Natural killer cell treated with Interleukin-12 subunit alpha and Interleukin-12 subunit beta and Interleukin-15 and Interleukin-18, amount 100 ng/mL, for 72 hours (primary cell): Measurements from ENCODE around the gene RABL3. TPM values are rescaled to one million over a fixed set of nuclear protein-coding genes. Genes with fewer than 3 reads are reported as not detected.
"Not testable (repeated sequence)": the region's sequence is repeated elsewhere in the genome, so short reads cannot be mapped to it uniquely, and the experiment has no call there.

Source experiments
- ATAC-seq, 2 donors: fragments of 150-1000 bp; cut with Tn5 transposase in 1 of 2; sonication (Bioruptor Pico), chemical (Tn5 transposase) in 1 of 2; 2 replicates each; pipeline ENCODE4 v1.10.0; 2021
- DNase-seq: peaks from one replicate; pipeline ENCODE4 v3.0.0; 2022; ENCODE audit warnings: low spot score
- H3K27ac Mint-ChIP-seq, 2 donors: 1 replicate in 1 of 2; 2 replicates in 1 of 2; pipeline ENCODE4 v1.8.0; 2022; ENCODE audit warnings: mixed read lengths in 2 of 2, mild to moderate bottlenecking in 1 of 2, moderate library complexity in 1 of 2
- H3K27me3 Mint-ChIP-seq, 2 donors: 1 replicate in 1 of 2; 2 replicates in 1 of 2; pipeline ENCODE4 v1.8.0; 2022; ENCODE audit warnings: mixed read lengths in 2 of 2
- H3K36me3 Mint-ChIP-seq: one replicate; pipeline ENCODE4 v1.8.0; 2022; ENCODE audit warnings: mixed read lengths
- H3K4me1 Mint-ChIP-seq, 2 donors: 1 replicate in 1 of 2; 2 replicates in 1 of 2; pipeline ENCODE4 v1.8.0; 2022; ENCODE audit warnings: low read depth in 2 of 2, mixed read lengths in 2 of 2, mild to moderate bottlenecking in 1 of 2
- H3K4me3 Mint-ChIP-seq: one replicate; pipeline ENCODE4 v1.8.0; 2022; ENCODE audit warnings: mixed read lengths
- H3K9me3 Mint-ChIP-seq: 2 replicates; pipeline ENCODE4 v1.8.0; 2022; ENCODE audit warnings: mixed read lengths
- total RNA-seq, 2 donors: library from RNA; stranded (reverse); gene quantifications; one replicate each; pipeline ENCODE4 v1.2.3, GENCODE V29; 2022

RABL3 gene
- total RNA-seq, 2 donors from 2014 or later = 19.5 to 25.3 TPM

DNA sequence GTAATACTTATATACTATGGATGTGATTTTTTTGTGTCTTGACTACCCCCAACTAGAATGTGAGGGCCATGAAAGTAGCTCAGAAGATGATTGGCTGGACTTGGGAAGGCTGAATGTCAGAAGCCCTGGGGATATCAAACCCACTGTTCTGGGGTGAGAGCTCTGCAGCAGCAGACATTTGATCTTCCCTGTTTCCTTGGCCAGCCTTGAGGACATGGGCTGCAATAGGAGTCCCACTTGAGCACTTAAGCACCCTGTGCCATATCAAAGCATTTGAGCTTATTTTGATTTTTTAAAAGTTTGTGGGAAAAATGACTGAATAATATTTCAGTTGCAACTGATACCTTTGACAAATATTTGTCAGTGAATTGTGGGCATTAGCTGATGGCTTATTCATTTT lies 21.9 kb upstream of the RABL3 start:
- Mint-ChIP-seq H3K4me1 (peaks cover 35 to 52% of the 10 kb centered on the region in 2 donors), H3K4me3 (no peak overlapping the region), H3K9me3 (no peaks in the 10 kb centered on the region)

DNA sequence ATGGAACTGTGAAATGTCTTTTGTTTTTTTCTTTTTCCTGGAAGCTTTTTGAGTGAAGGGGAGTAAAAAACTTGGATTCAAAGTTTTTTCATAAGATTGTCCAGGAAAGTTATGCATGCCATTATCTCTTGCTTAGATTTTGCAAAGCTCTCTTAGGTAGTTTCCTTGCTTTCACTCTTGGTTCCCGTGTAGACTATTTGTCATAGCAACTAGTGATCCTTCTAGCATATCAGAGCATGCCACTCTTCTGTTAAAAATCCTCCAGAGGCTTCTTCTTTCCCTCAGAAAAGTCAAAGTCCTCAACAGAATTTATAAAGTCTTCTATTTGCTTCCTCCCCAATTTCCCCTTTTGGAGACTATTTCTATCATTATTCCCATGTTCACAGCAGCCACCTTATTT lies 21.3 kb upstream of the RABL3 start:
- H3K4me1 Mint-ChIP-seq = peaks cover 34 to 55% of the 10 kb centered on the region in 2 donors
- no peaks in the 10 kb centered on the region for H3K9me3 Mint-ChIP-seq
- no peak overlapping the region for H3K4me3 Mint-ChIP-seq
- ATAC-seq (no peak), DNase-seq (no peak)
- no peak overlapping the region for H3K27ac Mint-ChIP-seq
- no peaks in the 10 kb centered on the region for H3K27me3 Mint-ChIP-seq
- H3K36me3 Mint-ChIP-seq = no peaks in the 10 kb centered on the region

More for the DNA sequence above, 21.9 kb upstream of the RABL3 start:
- DNase-seq (no peak), ATAC-seq (no peak)
- Mint-ChIP-seq H3K27ac (no peak overlapping the region), H3K27me3 (no peaks in the 10 kb centered on the region), H3K36me3 (no peaks in the 10 kb centered on the region)

DNA sequence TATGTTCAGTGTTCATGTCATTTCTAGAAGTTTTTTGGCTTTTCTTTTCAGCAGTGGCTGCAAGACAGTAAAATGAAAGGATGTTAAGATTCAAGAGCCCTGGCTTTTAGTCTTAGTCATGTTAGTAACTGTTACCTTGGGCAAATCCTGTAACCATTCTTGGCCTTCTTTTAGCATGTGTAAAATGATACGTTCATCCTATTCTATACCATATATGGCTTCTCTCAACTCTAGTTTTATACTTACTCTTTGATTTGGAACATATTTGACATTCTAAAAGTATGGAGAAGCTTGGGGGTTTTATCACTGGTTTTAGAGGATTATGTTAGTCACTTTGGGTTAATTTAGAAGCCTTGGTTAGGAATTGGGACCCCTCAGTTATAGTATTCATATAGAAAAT lies 20.3 kb upstream of the RABL3 start:
- Mint-ChIP-seq H3K9me3 (no peaks in the 10 kb centered on the region), H3K27me3 (no peaks in the 10 kb centered on the region), H3K4me3 (no peak overlapping the region), H3K36me3 (no peaks in the 10 kb centered on the region), H3K4me1 (peaks cover 31 to 57% of the 10 kb centered on the region in 2 donors), H3K27ac (no peak overlapping the region)
- no peak for DNase-seq
- ATAC-seq = no peak

DNA sequence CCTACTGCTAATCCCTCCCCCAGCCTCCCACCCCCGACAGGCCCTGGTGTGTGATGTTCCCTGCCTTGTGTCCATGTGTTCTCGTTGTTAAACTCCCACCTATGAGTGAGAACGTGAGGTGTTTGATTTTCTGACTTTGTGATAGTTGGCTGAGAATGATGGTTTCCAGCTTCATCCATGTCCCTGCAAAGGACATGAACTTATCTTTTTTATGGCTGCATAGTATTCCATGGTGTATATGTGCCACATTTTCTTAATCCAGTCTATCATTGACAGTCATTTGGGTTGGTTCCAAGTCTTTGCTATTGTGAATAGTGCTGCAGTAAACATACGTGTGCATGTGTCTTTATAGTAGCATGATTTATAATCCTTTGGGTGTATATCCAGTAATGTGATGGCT lies 16.2 kb upstream of the RABL3 start:
- not testable (repeated sequence) for DNase-seq, H3K4me3 Mint-ChIP-seq, H3K9me3 Mint-ChIP-seq, ATAC-seq, H3K36me3 Mint-ChIP-seq, H3K27me3 Mint-ChIP-seq, H3K27ac Mint-ChIP-seq
- peaks cover 26 to 34% of the 10 kb centered on the region in 2 donors for H3K4me1 Mint-ChIP-seq

DNA sequence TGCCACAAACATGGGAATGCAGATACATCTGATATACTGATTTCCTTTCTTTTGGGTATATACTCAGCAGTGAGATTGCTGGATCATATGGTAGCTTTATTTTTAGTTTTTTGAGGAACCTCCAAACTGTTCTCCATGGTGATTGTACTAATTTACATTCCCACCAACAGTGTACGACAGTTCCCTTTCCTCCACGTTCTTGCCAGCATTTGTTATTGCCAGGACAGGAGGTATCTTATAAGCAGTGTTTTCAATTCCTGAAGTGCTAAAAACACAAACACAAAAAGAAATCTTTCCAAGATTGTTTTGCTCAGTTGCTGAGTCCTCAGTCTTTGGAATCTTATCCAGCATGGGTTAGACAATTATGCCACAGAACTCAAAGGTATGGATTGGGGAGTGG lies 13.7 kb upstream of the RABL3 start:
- H3K27me3 Mint-ChIP-seq = no peaks in the 10 kb centered on the region
- H3K4me1 Mint-ChIP-seq = peaks cover 27 to 34% of the 10 kb centered on the region in 2 donors
- H3K36me3 Mint-ChIP-seq = peaks cover 9% of the 10 kb centered on the region
- no peak overlapping the region for H3K27ac Mint-ChIP-seq
- ATAC-seq (no peak), DNase-seq (no peak)
- H3K4me3 Mint-ChIP-seq = no peak overlapping the region
- H3K9me3 Mint-ChIP-seq = no peaks in the 10 kb centered on the region

DNA sequence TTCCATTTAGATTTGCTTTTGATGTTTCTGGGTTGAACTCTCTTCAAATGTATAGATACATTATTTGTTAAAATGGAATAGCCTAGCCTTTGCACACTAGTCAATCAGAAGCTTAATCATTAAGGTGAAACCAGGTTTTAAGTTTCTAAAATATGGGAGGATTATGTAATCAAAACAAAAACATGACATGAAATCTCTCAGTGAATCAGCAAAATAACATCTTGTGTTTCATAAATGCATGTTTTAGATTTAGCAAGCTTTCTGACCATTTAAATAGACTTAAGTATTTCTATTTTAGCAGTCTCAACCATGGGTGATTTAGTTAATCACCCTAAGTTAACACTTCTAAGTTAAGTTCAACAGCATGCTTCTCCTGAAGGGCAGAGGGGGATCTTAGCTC lies 11.5 kb upstream of the RABL3 start:
- no peak overlapping the region for H3K4me3 Mint-ChIP-seq
- DNase-seq (no peak), ATAC-seq (no peak)
- peaks cover 10% of the 10 kb centered on the region for H3K36me3 Mint-ChIP-seq
- no peaks in the 10 kb centered on the region for H3K27me3 Mint-ChIP-seq
- H3K27ac Mint-ChIP-seq = peak overlapping the region in 1 of 2 donors; percentile 56
- no peaks in the 10 kb centered on the region for H3K9me3 Mint-ChIP-seq
- H3K4me1 Mint-ChIP-seq = peaks cover 21 to 22% of the 10 kb centered on the region in 2 donors

DNA sequence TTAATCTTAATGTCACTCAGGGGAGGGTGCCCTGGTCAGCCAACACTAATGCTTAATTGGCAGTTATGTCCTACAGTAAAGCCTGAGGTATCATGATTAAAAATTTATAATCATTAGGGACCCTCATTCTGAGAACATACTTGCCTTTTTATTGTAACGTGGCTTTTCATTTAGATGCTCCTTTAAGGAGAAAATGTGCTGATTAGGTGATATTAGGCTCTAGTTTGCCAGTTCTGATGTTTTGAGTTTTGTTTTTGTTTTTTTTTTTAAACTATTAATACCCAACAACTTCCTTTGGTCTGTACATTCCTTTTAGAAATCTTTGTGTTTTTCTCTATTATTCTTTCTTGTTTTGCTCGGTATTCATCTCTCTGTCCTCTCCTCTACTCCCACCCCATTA lies 10.5 kb upstream of the RABL3 start:
- Mint-ChIP-seq H3K4me1 (peaks cover 18 to 21% of the 10 kb centered on the region in 2 donors), H3K27ac (peak overlapping the region in 1 of 2 donors; percentile 56), H3K9me3 (no peaks in the 10 kb centered on the region)

DNA sequence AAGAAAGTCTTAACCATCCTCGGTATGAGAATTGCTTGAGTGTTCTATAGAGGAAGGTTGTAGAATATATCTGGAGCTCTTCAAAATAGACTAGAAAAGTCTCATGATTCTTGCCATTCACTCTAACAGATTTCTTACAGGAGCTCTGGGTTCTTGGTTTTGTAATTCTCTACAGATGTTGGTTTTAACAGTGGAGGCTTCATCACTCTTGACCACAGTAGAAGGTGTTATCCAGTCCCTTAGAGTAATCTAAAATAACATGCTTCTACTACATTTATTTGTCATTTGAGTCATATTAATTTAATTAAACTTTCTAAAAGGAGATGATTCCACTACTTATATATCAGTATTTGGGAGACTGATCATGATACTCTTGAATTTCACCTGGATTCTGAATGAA lies 9.9 kb upstream of the RABL3 start:
- no peak for DNase-seq
- peaks cover 10% of the 10 kb centered on the region for H3K36me3 Mint-ChIP-seq
- no peaks in the 10 kb centered on the region for H3K27me3 Mint-ChIP-seq
- no peak overlapping the region for H3K4me3 Mint-ChIP-seq
- peak in 1 of 2 donors; percentile 56 for ATAC-seq
- H3K4me1 Mint-ChIP-seq = peaks cover 18 to 21% of the 10 kb centered on the region in 2 donors
- no peak overlapping the region for H3K27ac Mint-ChIP-seq
- no peaks in the 10 kb centered on the region for H3K9me3 Mint-ChIP-seq

More for the DNA sequence above, 10.5 kb upstream of the RABL3 start:
- no peak for DNase-seq
- H3K27me3 Mint-ChIP-seq = no peaks in the 10 kb centered on the region
- H3K36me3 Mint-ChIP-seq = peaks cover 10% of the 10 kb centered on the region
- ATAC-seq = no peak
- H3K4me3 Mint-ChIP-seq = no peak overlapping the region

DNA sequence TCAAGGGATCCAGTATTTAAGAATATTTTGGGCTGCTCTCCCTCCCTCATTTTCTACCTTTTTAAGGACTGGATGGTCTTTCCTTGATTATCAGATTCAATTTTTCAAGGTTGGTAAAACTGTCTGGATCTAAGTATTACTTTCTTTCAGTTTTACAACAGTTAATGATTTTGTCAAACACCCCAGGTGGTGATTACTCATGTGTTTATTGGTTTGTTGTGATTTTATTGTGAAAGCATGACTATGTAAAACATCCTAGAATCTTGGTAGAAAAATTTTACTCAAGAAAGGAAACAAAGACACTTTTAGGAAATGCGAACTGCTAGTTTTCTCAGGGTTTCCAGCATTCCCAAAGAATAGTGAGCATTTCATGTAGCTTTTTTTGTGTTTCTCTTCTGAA lies 7.5 kb upstream of the RABL3 start:
- Mint-ChIP-seq H3K27me3 (no peaks in the 10 kb centered on the region), H3K9me3 (no peaks in the 10 kb centered on the region), H3K4me3 (no peak overlapping the region), H3K4me1 (peaks cover 18 to 23% of the 10 kb centered on the region in 2 donors), H3K36me3 (peaks cover 5% of the 10 kb centered on the region), H3K27ac (no peak overlapping the region)
- DNase-seq (no peak), ATAC-seq (no peak)

DNA sequence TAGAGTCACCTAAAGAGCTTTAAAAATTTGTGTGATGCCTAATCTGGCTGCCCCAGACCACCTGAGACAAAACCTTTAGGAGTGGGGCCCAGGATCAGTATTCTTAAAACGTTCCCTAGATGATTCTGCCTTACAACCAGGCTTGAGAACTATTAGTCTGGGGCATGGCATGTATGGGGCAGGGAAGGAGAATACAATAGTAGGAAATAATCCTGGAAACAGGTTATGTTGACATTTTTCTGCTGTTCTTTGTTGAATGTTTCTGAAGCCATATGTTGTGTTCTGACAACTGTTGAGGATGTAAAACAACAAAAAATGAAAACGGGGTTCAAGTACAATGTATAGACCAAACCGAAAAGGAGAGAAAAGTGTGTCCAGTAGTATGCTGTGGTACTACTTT lies 3.1 kb upstream of the RABL3 start:
- Mint-ChIP-seq H3K27me3 (no peaks in the 10 kb centered on the region), H3K4me3 (no peak overlapping the region), H3K9me3 (no peaks in the 10 kb centered on the region), H3K27ac (no peak overlapping the region), H3K36me3 (no peaks in the 10 kb centered on the region), H3K4me1 (peaks cover 29 to 30% of the 10 kb centered on the region in 2 donors)
- DNase-seq = no peak
- ATAC-seq = no peak

DNA sequence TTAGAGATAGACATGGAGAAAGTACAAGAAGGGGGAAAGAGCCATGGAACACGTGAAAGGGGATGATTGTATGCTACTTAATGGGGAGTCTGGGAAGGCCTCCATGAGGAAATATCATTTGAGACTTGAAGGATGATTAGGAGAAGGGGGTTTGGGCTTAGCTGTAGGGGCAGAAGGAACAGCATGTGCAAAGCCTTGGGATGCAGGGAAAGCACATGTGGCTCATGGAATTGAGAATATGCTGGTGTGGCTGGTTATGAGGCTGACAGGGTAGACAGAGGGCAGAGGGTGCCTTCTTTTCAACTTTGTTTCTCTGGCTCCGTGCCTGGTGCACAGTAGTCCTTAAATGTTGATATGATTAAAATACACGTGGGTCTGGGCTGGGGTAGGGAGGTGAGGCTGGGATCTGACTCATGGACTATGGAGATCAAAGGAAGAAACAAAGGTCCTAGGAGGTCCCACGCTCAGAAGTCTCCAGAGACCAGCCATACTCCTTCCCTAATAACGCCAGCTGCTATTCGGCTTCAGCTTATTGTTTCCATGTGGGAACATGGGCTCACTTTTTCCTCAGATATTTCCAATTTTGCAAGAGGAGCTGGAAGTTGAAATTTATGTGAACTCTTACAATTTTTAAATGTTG lies 1.4 kb upstream of the RABL3 start:
- Mint-ChIP-seq H3K36me3 (no peaks in the 10 kb centered on the region), H3K4me3 (peak overlapping the region; percentile 87), H3K27ac (peak overlapping the region; percentile 95), H3K9me3 (no peaks in the 10 kb centered on the region), H3K27me3 (no peaks in the 10 kb centered on the region), H3K4me1 (peaks cover 29 to 30% of the 10 kb centered on the region in 2 donors)
- DNase-seq (no peak), ATAC-seq (no peak)

DNA sequence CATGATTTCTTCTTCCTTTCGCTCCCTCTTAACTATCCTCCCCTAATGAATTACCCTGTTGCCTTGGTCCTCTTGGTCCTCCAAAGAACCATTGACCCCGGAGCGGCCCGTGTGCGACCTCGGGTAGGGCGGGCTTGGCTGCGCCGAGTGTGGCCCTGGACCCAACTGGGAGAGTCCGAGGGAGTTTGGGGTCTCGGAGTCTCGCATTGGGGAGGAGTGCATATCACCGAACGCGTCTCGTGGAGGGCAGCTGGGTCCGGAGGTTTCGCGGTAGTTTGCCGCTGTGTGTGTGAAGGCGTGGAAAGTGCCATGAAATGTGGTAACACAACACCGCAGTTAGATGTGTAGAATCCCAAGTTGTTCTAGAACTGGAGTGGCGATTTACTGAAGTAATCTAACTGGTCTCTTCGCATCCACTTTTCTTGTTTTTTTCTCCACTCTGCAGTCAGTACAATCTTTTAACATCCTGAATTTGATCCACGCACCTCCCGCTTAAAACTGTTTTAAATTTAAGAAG lies 591 bp upstream of the RABL3 start:
- peak; percentile 67 for DNase-seq
- H3K27me3 Mint-ChIP-seq = no peaks in the 10 kb centered on the region

DNA sequence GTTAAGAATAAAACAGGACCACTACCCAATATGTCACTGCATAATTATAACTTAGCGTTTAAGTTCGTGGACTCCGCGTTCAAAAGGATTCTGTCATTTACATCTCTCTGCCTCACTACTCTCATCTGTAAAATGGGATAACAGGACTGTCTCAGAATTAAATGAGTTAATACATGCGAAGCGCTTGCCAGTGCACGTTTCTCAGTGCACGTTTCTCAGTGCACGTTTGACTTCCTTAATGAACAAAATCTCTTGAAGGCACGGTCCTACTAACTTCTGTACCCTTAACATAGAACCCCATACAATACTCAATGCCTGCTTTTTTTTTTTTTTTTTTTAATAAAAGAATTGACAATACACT lies 499 bp downstream of the RABL3 start:
- Mint-ChIP-seq H3K4me1 (peaks cover 29 to 30% of the 10 kb centered on the region in 2 donors), H3K9me3 (peaks cover 4% of the 10 kb centered on the region), H3K27ac (peak overlapping the region; percentile 95), H3K27me3 (no peaks in the 10 kb centered on the region), H3K4me3 (peak overlapping the region; percentile 87), H3K36me3 (peaks cover 7% of the 10 kb centered on the region)
- no peak for DNase-seq
- ATAC-seq = no peak

More for the DNA sequence above, 591 bp upstream of the RABL3 start:
- ATAC-seq = peak; percentile 36 to 47
- peaks cover 29 to 30% of the 10 kb centered on the region in 2 donors for H3K4me1 Mint-ChIP-seq
- peak overlapping the region; percentile 95 for H3K27ac Mint-ChIP-seq
- H3K9me3 Mint-ChIP-seq = no peaks in the 10 kb centered on the region
- peak overlapping the region; percentile 87 for H3K4me3 Mint-ChIP-seq
- H3K36me3 Mint-ChIP-seq = no peaks in the 10 kb centered on the region

DNA sequence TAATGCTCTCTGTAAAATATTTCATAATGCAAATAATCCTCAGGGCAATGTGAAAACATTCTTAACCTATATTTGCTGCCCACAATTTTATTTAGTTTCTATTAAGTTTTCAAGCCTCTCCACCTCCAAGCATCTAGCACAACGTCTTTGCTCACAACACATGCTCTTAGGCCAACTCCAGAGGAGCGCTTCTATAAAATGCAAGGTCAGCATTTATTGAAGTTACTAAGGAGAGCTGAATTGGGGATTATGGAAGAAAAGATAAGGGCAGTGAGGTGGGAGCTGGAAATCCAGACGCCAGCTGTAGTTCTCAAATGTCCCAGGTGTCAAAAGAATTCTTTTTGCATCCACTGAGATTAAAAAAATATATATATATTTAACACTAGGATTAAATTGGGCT lies 996 bp downstream of the RABL3 start:
- no peak for ATAC-seq
- Mint-ChIP-seq H3K27me3 (no peaks in the 10 kb centered on the region), H3K4me3 (peak overlapping the region; percentile 87), H3K4me1 (peaks cover 29 to 30% of the 10 kb centered on the region in 2 donors), H3K9me3 (peaks cover 4% of the 10 kb centered on the region), H3K27ac (peak overlapping the region; percentile 95), H3K36me3 (peaks cover 8% of the 10 kb centered on the region)
- DNase-seq = no peak

DNA sequence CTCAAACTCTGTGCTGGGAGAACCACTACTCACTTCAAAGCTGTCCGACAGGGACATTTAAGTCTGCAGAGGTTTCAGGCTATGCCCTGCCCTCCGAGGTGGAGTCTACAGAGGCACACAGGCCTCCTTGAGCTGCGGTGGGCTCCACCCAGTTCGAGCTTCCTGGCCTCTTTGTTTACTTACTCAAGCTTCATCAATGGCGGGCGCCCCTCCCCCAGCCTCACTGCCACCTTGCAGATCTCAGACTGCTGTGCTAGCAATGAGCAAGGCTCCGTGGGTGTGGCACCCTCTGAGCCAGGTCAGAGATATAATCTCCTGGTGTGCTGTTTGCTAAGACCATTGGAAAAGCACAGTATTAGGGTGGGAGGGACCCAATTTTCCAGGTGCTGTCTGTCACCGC lies 4.3 kb downstream of the RABL3 start:
- H3K27me3 Mint-ChIP-seq, DNase-seq, H3K4me3 Mint-ChIP-seq, ATAC-seq, H3K27ac Mint-ChIP-seq, H3K9me3 Mint-ChIP-seq: not testable (repeated sequence)
- Mint-ChIP-seq H3K4me1 (peaks cover 12 to 17% of the 10 kb centered on the region in 2 donors), H3K36me3 (peaks cover 15% of the 10 kb centered on the region)
